SK-N-MC (cell line): ENCODE data around the gene TSPEAR.

Experiments
- EZH2 ChIP-seq: fragments of 200-600 bp; sonication (generic); IDR thresholded peaks from one replicate; pipeline ENCODE4 v1.6.1; 2017; ENCODE audit warnings: antibody characterized with exemption
- POLR2AphosphoS5 ChIP-seq: IDR thresholded peaks from 2 replicates; pipeline ENCODE4 v1.6.1; 2012; ENCODE audit warnings: mild to moderate bottlenecking, low read depth, low read length, borderline replicate concordance

DNA sequence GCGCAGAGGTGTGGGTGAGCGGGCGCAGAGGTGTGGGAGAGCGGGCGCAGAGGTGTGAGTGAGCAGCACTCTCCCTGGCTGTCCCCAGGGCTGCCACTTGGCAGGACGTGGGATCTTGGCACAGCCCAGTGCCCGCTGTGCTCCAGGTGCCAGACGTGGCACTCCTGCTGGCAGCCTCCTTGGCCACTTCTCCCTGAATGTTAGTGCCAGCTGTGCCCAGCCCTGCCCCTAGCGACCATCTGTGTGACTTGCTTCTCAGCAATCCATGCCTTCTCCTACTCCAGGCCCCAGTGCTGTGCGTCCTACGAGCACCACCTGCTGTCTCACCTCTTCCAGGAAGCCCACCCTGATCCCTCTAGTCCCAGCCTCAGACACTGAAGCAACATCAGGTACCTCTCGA is 201.8 kb downstream of the TSPEAR start:
- no peak for TF ChIP-seq EZH2
- TF ChIP-seq POLR2AphosphoS5 = no peak
